HS-27A (cell line): Measurements from ENCODE around the gene IL18RAP.

Experiments used
- DNase-seq: peaks from one replicate; pipeline ENCODE4 v3.0.0-alpha.2; 2012; ENCODE audit warnings: low read depth, missing footprints

IL18RAP gene

DNA sequence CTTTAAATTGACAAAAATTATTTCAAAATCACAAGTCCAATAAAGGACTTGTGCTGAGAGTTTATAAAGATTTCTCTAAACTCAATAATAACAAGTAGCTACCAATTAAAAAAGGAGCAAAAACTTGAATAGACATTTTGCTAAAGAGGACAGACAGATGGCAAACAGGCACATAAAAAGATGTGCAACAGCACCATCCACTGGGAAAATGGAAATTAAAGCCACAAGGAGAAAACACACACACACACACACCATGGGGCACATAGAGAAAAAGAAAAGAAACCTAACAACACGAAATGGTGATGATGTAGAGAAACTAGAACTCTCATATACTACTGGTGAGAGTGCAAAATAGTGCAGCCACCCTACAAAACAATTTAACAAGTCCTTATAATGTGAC lies 37.5 kb downstream of the IL18RAP start:
- DNase-seq: no peak

DNA sequence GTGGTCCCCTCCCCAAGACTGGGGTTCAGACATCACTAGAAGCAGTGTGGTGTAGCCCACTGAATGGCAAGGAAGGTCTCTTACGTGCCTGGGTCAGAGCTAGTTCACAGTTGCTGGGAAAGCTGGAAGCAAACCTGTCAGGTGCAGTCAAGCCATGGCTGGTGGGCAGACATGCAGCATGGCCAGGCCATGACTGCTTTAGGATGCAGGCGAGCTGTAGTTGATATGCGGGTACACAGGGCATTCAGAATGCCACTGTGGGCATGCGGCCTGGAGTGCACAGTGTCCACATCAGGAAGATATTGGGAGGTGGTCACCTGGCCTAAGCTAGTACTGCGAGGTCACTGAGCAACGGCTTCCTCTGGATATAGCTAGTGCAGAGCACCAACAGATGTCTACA lies 38.2 kb downstream of the IL18RAP start:
- DNase-seq: no peak

DNA sequence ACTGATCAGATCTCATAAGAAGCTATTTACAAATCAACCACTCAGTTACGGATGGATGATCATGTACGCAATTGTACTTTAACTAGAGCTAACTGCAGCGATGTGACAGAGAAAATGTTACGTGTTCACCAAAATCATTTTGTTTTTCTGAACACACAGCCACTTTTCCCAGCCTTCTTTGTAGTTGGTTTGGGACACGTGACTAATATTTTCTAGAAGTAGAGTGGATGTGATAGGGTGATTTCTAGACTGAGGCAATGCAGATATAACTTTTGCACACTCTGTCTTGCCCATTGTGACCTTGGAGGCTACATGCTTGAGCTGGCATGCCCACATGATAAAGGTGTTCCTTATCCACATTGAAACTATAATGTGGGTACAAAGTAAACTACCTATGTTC lies 40.2 kb downstream of the IL18RAP start:
- DNase-seq: no peak

DNA sequence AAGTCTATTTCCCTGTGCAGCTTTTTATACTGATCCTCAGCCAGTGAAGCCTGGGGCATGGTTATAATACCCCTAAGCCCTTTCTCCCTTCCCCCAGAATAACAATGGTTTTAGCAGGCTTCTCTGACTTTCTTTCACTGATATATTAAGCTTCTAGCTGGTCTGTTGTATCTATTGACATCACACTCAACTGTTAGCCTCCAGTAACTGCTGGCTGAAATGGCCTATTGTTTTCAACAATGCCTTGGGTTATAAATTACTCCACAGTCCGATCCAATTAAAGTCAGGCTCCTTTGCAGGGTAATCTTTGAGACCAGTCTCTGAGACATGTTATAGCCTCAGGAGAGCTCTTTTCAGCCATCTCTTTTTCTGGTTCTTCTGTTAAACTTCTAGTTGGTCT lies 47.2 kb downstream of the IL18RAP start:
- no peak for DNase-seq

DNA sequence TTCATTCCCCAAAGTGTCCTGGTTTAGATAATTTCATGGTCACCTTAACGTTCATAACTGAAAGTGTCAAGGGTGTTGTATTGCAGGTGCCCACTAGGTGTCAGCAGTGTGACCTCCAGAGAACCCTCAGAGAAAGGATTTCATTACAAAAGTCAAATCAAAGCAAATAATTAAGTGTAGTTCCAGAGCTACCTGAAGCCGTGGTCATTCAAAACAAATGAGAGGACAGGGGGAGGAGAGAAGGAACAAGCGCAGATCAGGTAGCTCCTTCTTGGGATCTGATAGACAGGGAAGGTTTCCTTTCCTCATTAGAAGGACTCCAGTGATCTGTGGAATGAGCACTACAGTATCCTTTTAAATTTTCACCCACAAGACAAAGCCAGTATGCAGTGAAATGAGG lies 50.1 kb downstream of the IL18RAP start, which contains the start of gene SLC9A4:
Gene SLC9A4, plus strand, starts transcription at position 207 of the 400 bp plus-strand sequence. CDS start 534 bp downstream, outside the sequence.
- no peak for DNase-seq

DNA sequence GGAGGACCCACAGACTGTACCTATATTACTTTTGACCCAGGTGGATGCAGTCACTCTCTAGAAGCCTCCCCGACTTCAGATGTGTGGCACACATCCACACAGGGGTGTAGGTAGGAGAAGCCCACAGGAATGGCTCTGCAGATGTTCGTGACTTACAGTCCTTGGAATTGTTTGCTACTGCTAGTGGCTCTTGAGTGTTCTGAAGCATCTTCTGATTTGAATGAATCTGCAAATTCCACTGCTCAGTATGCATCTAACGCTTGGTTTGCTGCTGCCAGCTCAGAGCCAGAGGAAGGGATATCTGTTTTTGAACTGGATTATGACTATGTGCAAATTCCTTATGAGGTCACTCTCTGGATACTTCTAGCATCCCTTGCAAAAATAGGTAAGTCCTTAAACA lies 50.7 kb downstream of the IL18RAP start:
- no peak for DNase-seq

DNA sequence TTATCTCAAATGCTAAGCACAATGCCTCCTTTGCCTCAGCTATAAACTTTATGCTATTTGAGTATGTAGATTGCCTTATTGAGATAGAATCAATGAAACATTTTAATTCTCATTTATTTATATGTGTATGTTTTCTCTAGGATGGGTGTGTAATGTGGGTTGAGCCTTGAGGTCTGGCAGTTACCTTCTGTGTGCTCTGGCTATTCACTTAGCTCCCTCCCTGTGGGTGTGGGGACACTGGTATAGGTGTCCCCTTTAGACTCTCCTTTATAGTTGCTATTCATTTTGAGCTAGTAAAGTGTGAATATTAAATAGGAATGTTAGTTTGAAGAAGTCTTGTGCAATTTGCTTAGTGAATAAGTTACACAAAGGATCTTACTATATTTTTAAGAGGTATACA lies 51.8 kb downstream of the IL18RAP start:
- DNase-seq: no peak

DNA sequence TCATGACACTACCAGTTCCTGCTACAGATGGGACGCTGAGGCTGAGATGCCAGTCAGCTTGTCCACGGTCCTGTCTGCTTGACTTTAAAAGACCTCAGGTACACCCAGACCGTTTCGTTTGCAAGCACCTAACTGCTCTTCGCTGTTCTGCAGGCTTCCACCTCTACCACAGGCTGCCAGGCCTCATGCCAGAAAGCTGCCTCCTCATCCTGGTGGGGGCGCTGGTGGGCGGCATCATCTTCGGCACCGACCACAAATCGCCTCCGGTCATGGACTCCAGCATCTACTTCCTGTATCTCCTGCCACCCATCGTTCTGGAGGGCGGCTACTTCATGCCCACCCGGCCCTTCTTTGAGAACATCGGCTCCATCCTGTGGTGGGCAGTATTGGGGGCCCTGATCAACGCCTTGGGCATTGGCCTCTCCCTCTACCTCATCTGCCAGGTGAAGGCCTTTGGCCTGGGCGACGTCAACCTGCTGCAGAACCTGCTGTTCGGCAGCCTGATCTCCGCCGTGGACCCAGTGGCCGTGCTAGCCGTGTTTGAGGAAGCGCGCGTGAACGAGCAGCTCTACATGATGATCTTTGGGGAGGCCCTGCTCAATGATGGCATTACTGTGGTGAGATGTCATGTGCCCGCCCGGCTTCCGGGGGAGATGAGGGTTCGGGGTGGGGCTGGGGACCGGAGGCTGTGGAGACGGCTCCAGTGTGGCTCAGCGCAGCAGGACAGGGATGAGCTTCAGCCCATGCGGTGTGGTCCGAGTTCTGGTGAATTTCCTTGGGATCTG lies 55.9 kb downstream of the IL18RAP start:
- DNase-seq: no peak

DNA sequence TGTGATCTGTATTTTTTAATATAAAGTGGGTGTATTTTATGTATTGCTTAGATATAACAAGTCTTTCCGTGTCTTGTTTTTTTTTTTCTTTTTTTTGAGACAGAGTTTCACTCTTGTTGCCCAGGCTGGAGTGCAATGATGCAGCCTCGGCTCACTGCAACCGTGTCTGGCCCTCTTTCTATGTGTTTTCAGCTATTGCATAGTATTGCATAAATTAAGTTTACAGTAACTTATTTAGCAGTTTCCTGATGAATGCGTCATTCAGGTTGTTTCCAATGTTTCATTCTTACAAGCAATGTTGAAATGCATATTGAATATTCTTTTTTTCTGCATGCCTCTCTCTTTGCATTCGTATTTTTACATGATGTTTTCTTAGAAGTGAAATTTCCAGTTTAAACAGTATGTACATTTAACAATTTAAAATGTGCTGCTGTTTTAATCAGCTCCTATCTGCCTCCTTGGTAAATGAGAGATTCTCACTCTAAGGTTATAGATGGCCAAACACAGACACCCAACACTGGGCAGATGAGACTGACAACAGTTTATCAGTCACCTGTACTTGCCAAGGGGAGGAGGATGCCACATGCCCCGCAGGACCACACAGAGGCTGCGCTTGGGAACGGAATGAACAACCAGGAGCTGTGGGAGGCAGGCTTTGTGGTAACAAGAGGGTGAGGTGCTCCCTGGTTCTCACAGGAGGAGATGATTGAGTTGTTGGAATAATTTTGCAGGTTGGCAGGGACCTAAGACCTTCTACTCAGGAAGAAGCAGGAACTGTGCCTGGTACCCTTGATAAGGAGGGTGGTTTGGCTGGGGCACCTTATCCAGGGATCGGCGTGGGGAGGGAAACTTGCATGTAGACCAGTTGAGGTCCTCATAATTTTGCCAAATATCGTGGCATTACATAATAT lies 57.6 kb downstream of the IL18RAP start:
- DNase-seq: no peak

DNA sequence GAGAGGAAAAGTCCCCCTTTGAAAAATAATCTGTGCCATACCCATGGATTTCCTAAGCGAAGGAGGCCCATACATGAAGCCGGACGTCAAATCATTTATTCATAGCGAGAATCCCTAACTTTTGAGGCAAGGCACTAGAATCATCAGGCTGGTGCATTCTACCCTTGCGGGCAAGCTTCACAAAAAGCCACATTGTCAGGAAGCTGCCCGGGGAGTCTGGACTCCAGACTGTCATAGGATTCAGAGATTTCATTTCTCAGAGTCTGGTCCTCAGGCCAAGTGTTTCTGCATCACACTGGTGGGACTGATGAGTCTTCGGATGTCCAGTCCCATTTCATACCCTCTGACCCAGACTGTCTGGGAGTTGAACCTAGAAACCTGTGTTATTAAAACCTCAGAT lies 59.0 kb downstream of the IL18RAP start:
- no peak for DNase-seq

DNA sequence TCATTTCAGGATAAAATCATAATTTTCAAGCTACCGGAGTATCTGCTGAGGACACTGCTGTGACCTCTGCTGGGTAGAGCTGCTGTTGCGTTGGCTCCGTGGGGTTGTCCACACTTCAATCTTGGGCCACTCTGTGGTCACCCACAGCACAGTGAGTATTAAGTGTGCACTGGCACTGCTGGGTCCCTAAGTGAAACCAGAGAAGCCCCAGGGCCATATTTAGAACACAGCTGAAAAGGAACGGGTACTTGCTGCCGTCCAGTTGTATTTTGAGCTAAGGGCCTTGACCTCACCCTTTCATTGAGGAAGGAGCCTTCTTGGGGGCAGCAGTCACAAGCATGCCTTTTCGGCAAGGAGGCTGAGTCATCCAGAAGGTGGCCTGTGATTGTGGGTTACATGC lies 60.1 kb downstream of the IL18RAP start:
- DNase-seq: no peak

DNA sequence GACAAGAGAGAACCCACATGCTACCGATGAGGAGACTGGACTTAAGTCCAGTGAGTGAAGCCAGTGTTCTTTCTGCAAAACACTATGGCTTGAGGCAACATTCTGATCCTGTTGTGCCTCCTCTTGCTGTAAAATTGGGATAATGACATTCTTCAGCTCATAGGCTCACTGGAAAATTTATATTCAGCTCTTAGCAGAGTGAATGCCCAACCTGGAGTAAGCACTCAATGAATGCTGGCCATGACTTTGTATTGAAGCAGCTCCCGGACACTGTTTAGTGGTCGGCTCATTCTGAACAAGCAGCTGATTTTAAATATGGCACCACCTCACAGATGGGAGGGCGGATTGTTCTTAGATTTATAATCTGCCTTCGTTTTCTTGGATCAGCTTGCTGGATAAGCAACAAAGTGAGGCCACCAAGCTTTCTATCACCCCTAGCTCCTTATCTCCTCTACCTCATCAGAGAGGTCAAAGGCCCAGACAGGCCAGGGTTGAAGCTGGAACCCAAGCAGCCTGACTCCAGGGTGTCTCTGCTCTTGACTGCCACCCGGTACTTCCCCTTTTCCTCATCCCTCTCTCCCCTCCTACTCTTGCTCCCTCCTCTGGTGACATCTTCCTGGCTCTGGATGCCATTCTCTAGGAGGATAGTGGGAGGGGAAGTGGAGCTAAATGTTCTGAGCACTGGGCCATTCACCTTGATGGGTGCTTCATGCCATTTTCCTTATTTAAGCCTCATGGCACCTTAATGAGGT lies 61.5 kb downstream of the IL18RAP start:
- no peak for DNase-seq

DNA sequence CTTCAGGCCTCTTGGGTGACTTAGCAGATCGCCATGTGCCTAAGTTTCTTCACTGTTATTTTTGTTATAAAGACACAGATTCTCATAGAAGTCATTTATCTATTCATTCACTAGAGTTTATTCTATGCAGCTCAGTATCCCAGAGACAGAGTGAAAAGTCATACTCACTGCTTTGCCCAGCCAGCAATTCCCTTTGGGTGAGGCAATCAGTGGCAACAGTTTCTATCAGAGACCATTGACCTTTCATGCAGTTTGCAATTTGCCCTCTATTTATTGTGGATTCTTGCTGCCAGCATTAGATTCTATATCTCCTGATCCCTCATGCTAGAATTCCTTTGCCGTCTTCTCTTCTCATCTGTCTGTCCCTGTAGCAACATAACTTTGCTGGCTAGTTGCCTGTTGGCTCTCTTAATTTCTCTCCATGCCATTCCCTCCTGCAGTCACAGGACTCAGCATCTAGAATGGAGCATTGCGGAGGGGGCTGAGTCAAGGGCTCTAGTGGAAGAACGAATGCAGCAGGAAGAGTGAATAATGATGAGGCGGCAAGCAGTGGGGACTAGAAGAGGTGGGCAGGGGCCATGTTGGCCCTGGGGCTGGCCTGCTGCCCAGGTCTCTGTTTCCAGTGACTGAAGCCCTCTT lies 62.3 kb downstream of the IL18RAP start:
- DNase-seq: no peak

DNA sequence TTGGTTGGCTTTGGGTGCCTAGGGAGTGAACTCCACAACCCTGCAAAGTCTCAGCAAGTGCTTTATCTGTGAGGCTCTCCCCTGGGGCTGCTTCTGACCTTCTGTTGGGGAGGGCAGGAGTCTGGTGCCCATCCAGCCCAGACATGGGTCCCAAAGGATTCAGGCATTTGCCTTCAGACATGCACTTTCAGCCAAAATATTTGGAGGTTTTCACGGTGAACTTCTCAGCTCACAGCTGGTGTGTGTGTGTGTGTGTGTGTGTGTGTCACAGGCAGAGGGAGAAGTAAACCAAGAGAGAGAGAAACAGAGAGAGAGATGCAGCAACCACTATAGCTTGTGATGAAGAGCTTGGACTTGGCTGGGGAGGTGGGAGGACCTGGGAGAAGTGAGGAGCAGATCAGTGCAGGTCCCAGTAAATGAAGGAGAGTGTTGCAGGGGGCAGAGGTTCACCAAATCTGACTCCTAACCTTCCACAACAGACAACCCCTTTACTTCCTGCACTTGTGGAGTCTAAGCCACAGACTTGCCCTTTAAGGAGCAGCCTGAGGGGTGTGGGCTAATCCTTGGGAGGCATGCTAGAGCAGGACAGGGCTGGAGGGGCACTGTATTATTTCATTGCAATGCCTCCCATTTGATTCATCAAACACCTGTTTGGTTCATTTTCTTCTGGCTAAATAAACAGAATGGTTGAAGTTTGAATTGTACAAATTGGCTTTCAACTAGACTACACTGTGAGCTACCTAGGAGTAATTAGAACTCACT lies 64.2 kb downstream of the IL18RAP start:
- no peak for DNase-seq

DNA sequence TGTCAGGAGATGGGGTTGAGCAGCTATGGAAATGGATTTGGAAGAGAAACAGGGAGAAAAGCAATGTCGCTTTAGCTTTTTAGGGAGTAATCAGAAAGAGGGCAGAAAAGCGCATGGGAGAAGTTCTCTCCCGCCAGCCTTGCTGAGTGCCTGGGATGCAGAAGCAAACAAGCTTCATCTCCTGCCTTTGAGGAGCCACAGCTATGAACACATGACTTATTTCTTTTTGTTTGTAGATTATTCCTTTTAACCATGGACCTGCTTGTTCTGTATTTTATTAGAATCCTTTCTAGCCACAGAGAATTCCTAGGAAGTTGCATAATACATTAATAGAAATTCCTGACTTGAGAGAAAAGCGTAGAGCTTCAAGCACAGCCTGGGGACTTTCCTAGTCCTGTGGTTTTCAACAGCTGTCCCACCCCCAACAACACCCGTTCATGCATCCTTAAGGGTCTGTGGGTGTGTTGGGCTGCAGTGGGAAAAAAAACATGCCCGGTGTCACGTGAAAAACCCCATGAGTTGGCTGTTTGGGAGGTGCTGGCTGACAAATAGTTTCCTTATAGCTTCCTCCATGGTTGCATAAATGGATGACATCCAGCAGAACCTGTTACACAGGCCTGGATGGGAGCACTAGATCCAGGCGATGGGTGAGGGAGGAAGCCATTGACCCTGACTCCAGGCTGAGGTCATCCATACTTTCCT lies 65.0 kb downstream of the IL18RAP start:
- no peak for DNase-seq

DNA sequence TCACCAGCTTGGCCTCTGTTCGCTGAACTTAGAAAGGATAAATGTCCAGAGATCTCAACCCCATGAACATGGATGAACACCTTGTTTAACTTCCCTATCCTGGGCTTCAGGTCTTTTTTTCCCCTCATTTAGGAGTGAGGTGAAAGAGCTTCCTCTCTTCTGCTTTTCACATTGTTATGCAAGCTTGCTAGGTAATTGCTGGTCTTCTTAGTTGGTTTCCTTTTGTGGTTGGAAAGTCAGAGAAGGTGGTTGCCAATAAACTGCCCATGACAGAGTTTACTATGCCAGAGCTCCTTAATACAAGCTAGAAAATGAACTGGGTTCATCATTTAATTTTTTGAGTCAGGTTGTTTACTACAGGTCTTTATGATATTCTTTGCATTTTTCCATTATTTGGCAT lies 66.7 kb downstream of the IL18RAP start:
- DNase-seq: no peak

DNA sequence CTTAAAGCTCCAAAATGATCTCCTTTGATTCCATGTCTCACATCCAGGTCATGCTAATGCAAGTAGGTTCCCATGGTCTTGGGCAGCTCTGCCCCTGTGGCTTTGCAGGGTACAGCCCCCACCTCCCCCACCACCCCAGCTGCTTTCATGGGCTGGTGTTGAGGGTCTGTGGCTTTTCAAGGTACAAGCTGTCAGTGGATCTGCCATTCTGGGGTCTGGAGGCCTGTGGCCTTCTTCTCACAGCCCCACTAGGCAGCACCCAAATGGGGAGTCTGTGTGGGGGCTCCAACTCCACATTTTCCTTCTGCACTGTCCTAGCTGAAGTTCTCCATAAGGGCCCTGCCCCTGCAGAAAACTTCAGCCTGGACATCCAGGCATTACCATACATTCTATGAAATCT lies 69.0 kb downstream of the IL18RAP start:
- no peak for DNase-seq

DNA sequence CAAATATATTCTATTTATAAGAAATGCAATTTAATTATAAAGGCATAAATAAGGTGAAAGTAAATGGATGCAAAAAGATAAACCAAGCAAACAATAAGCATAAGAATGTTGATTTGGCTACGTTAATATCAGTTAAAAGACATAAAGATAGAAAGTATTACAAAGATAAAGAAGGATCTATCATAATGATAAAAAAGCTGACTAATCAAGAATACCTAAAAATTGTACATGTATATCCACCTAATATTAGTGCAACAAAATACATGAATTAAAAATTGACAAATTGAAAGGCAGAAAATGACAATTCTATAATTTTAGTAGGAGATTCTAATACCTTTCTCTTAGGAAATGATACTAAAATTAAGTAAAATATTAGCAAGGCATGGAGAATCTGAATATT lies 71.6 kb downstream of the IL18RAP start:
- DNase-seq: no peak

DNA sequence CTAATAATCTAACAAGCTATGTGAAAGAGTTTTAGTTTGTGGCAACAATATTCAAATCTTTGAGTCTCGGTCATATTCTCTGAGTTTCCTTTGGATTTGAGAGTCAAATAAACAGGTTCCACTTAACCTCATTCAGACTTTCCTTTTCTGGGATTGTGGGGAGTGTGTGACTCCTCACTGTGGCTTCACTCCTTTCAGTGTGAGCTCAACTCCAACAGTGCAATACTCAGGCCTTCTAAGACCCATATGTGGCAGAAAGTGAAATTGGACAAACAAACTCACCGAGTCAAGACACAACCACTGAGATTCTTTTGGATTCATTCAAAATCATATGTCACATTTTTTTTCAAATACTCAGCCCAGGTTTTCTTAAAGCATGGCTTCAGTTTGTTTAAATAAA lies 75.5 kb downstream of the IL18RAP start:
- no peak for DNase-seq

DNA sequence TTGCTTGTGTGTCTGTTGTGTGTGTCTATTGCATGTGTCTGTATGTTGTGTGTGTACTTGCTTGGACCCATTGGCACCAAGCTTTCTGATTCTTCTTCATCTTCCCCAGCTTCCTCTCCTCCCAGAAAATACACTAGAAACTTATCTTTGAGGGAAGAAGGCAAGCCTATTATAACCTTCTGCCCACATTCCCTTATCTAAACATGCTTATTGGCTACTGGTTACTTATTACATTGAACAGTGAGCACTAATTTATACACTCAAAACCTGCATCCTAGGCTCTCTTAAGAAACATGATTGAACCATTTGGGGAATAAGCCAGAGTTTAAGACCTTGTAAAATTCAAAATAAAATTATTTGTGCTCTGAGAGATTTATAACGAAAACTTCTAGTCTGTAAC lies 76.6 kb downstream of the IL18RAP start:
- no peak for DNase-seq
